Panc1 (cell line): ENCODE measurements around the gene KDF1. TPM values are rescaled to one million over a fixed set of nuclear protein-coding genes. Genes with fewer than 3 reads are reported as not detected.

ENCODE experiments used
- ATAC-seq: fragments of 200-7000 bp; cut with Tn5 transposase; 2 replicates; pipeline ENCODE4 v1.9.1; 2020; ENCODE audit warnings: mild to moderate bottlenecking, moderate library complexity
- BruUV-seq: library from RNA; stranded (reverse); fragments of 400-500 nt; replicated peaks from 2 replicates; lab custom pipeline; 2021; lab: Mats Ljungman, UMichigan
- CTCF ChIA-PET: fragments of 300-600 bp; sonication (Branson Sonifier 250); formaldehyde crosslinking; loops from one replicate; lab custom pipeline; 2022; ENCODE audit warnings: antibody characterized with exemption; lab: Charles Lee
- POLR2A ChIA-PET: fragments of 300-600 bp; sonication (Branson Sonifier 250); formaldehyde crosslinking; loops from one replicate; lab custom pipeline; 2022; ENCODE audit warnings: antibody characterized with exemption; lab: Charles Lee
- DNase-seq: peaks from one replicate; pipeline ENCODE4 v3.0.0-alpha.2; 2010; ENCODE audit warnings: low read depth, low spot score
- H3K27ac ChIP-seq: 2 replicates; pipeline ENCODE4 v1.5.1; 2011; ENCODE audit warnings: mild to moderate bottlenecking, low read length, inconsistent platforms
- H3K27me3 ChIP-seq: fragments of 200-500 bp; sonication (Bioruptor generic); 2 replicates; pipeline ENCODE4 v1.6.0; 2014; ENCODE audit warnings: low read length, inconsistent platforms; ENCODE audit not compliant: control insufficient read depth, insufficient read depth
- H3K36me3 ChIP-seq: fragments of 200-500 bp; sonication (Bioruptor generic); 2 replicates; pipeline ENCODE4 v1.5.1; 2014; ENCODE audit warnings: inconsistent platforms, mild to moderate bottlenecking, low read length, moderate library complexity; ENCODE audit not compliant: control insufficient read depth, insufficient read depth
- H3K4me1 ChIP-seq: 2 replicates; pipeline ENCODE4 v1.5.1; 2011; ENCODE audit warnings: inconsistent platforms, mild to moderate bottlenecking, low read length, moderate library complexity; ENCODE audit not compliant: control insufficient read depth, insufficient read depth
- H3K4me3 ChIP-seq, 2 experiments: 2 replicates each; pipeline ENCODE4 v1.5.1; 2011 to 2012; ENCODE audit warnings: low read depth in 2 of 2, low read length in 2 of 2, mild to moderate bottlenecking in 2 of 2, inconsistent platforms in 1 of 2, moderate library complexity in 1 of 2
- H3K9me3 ChIP-seq: fragments of 200-500 bp; sonication (Bioruptor generic); 2 replicates; pipeline ENCODE4 v1.5.1; 2014; ENCODE audit warnings: low read depth, mild to moderate bottlenecking, inconsistent platforms, low read length, moderate library complexity; ENCODE audit not compliant: control insufficient read depth, insufficient read depth
- CTCF ChIP-seq: fragments of 450-650 bp; IDR thresholded peaks from 2 replicates; pipeline ENCODE4 v1.5.1; 2017; ENCODE audit warnings: mild to moderate bottlenecking
- POLR2AphosphoS5 ChIP-seq: IDR thresholded peaks from 2 replicates; pipeline ENCODE4 v1.6.1; 2012; ENCODE audit warnings: mild to moderate bottlenecking, low read depth, low read length, moderate library complexity
- REST ChIP-seq, 2 experiments: IDR thresholded peaks; 2 replicates each; pipeline ENCODE4 v1.6.1; 2011 to 2012; ENCODE audit warnings: low read depth in 2 of 2, control low read depth in 1 of 2, low read length in 1 of 2, mild to moderate bottlenecking in 1 of 2, moderate library complexity in 1 of 2; ENCODE audit not compliant: insufficient read depth in 1 of 2
- SIN3A ChIP-seq: IDR thresholded peaks from 2 replicates; pipeline ENCODE4 v1.6.1; 2012; ENCODE audit warnings: low read depth, mild to moderate bottlenecking, low read length, moderate library complexity, borderline replicate concordance; ENCODE audit not compliant: insufficient read depth
- TCF7L2 ChIP-seq: IDR thresholded peaks from 2 replicates; pipeline ENCODE4 v1.6.1; 2011; ENCODE audit warnings: mild to moderate bottlenecking, low read depth, low read length, inconsistent platforms
- in situ Hi-C: cut with HindIII; loops from 2 replicates; pipeline ENCODE4 v1.10.0; 2016; ENCODE audit warnings: low sequenced_read_pairs, low pct_unique_long_range_greater_than_20kb
- intact Hi-C: fragments of 100-400 bp; cut with micrococcal nuclease; formaldehyde crosslinking; loops from one replicate; pipeline ENCODE4 v1.10.0; 2022; ENCODE audit not compliant: unreplicated experiment
- total RNA-seq: library from RNA; stranded (reverse); gene quantifications from one replicate; pipeline ENCODE4 v1.2.1, GENCODE V29; 2021; ENCODE audit not compliant: unreplicated experiment

The KDF1 gene
- total RNA-seq, 1 experiment from 2014 or later: 3.2 TPM

GRCh38 chr1:26911399-26912146 is 48.7 kb downstream of the KDF1 start:
- in situ Hi-C loops: no loop called here
- H3K36me3 ChIP-seq: no peaks in the 10 kb centered on the region
- no peak for TF ChIP-seq CTCF
- TF ChIP-seq POLR2AphosphoS5: no peak
- TF ChIP-seq TCF7L2: no peak
- no peak for TF ChIP-seq REST (IDR thresholded peaks at IDR 0.05; ENCODE audit: insufficient read depth in 1 of 2, low read depth in 2 of 2, low read length in 1 of 2)
- no peak for TF ChIP-seq SIN3A
- BruUV-seq: no TSS peak
- H3K4me1 ChIP-seq: peaks cover 58% of the 10 kb centered on the region
- ChIA-PET POLR2A (no interaction called here), CTCF (interaction anchor here (0.5 kb wide), 1 partner anchor 135 kb away, joined by 4 read pairs; no protein-coding TSS in a partner anchor)
- no peaks in the 10 kb centered on the region for H3K9me3 ChIP-seq
- H3K4me3 ChIP-seq: peak overlapping the region in 1 of 2 experiments; percentile 27; a peak in 1 of 4 replicates
- no peaks in the 10 kb centered on the region for H3K27me3 ChIP-seq
- DNase-seq (no peak), ATAC-seq (no peak)
- intact Hi-C loops: no loop called here
- H3K27ac ChIP-seq: peak overlapping the region; percentile 83

GRCh38 chr1:26910343-26911160 is 49.7 kb downstream of the KDF1 start:
- DNase-seq (no peak), ATAC-seq (no peak)
- TF ChIP-seq CTCF: no peak
- Histone ChIP-seq H3K4me3 (no peak overlapping the region), H3K27ac (peak overlapping the region; percentile 83), H3K9me3 (no peaks in the 10 kb centered on the region), H3K4me1 (peaks cover 54% of the 10 kb centered on the region), H3K36me3 (no peaks in the 10 kb centered on the region), H3K27me3 (no peaks in the 10 kb centered on the region)
- in situ Hi-C loops: no loop called here
- ChIA-PET CTCF (no interaction called here), POLR2A (no interaction called here)
- BruUV-seq: no TSS peak
- intact Hi-C loops: no loop called here
